ENCODE results near the gene SAMD4B. TPM values are rescaled to one million over a fixed set of nuclear protein-coding genes. Genes with fewer than 3 reads are reported as not detected.

The SAMD4B gene
- total and polyA plus RNA-seq, 9 of the 15 experiments (the other 6 are each of a cell fraction or from before 2014, with no cell fraction given) = 3.4 to 90.5 (median 38.0) TPM

DNA sequence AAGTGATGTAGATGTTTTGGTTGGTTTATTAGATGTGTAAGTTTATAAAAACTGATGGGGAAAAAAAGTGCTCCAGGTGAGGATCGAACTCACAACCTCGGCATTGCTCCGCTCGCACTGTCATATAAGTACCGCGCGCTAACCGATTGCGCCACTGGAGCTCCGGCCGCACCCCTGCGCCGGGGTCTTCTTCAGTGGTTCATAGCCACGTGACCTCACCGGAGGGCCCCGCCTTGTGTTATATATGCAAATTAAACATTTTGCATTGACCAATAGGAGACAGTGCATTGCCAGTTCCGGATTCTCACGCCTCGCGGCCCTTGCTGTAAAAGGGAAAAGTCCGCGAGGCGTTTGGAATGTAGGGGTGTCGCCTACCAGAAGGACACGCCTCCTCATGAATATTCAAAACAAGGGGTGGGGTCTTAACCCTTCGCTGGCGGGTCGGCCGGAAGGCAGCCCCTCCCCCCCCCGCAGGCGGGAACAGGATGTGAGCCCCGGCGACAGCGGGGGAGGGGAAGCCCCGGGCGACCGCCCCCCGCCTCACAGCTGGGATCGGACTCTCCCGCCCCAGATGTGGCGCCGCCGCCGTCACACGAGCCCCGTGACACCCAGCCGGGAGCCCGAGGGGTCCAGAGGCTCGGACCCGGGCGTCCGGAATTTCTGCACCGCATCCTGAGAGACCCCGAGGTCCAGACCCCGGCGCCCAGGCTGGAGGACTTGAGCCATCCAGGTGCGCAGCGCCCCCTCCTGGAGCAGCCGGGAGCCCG is 70.1 kb downstream of the SAMD4B start, which contains the start of gene PLEKHG2 (continued):
- TF ChIP-seq YY1 (IDR thresholded peaks at IDR 0.05; ENCODE audit: borderline replicate concordance in 1 of 3, control insufficient read depth in 1 of 3, extremely low read depth in 1 of 3, insufficient read depth in 3 of 3, insufficient read length in 1 of 3, insufficient replicate concordance in 2 of 3, low read depth in 1 of 3, low read length in 2 of 3) (peak in 2 of 3 experiments; percentile 6 to 60), ESRRA (IDR thresholded peaks at IDR 0.05; ENCODE audit: borderline replicate concordance, low read depth) (peak; percentile 33; the same call in 1 of the 2 replicates), KLF13 (tag; IDR thresholded peaks at IDR 0.05; ENCODE audit: borderline replicate concordance, low read depth) (peak; percentile 21; the same call in 1 of the 2 replicates), NR2C2 (CRISPR knock-in tag; IDR thresholded peaks at IDR 0.05) (no peak), NR2C2 (tag; IDR thresholded peaks at IDR 0.05) (peak; percentile 71), ASH1L (IDR thresholded peaks at IDR 0.05; ENCODE audit: borderline replicate concordance, low read depth, partially characterized antibody) (no peak), PHF20 (IDR thresholded peaks at IDR 0.05; ENCODE audit: partially characterized antibody) (peak; percentile 67), ZNF143 (CRISPR knock-in tag; IDR thresholded peaks at IDR 0.05) (no peak), ZSCAN29 (IDR thresholded peaks at IDR 0.05) (no peak), ZBED1 (IDR thresholded peaks at IDR 0.05) (no peak), NCOR1 (IDR thresholded peaks at IDR 0.05) (peak; percentile 69), HDAC6 (IDR thresholded peaks at IDR 0.05; ENCODE audit: low read depth, low read length) (no peak), SIRT6 (IDR thresholded peaks at IDR 0.05; ENCODE audit: low read depth, low read length) (peak; percentile 67), EHMT2 (IDR thresholded peaks at IDR 0.05) (no peak), ZNF384 (IDR thresholded peaks at IDR 0.05; ENCODE audit: low read depth, low read length) (peak; percentile 32; the same call in 1 of the 2 replicates), RFX7 (CRISPR knock-in tag; IDR thresholded peaks at IDR 0.05) (no peak), MCM3 (IDR thresholded peaks at IDR 0.05) (no peak), ZNF444 (CRISPR knock-in tag; IDR thresholded peaks at IDR 0.05) (0 out of 2 replicates have a peak, but pooled peaks have one; percentile 44), RAD51 (IDR thresholded peaks at IDR 0.05; ENCODE audit: borderline replicate concordance, low read depth) (peak; percentile 93)
- TF ChIP-seq, protein P1, sequence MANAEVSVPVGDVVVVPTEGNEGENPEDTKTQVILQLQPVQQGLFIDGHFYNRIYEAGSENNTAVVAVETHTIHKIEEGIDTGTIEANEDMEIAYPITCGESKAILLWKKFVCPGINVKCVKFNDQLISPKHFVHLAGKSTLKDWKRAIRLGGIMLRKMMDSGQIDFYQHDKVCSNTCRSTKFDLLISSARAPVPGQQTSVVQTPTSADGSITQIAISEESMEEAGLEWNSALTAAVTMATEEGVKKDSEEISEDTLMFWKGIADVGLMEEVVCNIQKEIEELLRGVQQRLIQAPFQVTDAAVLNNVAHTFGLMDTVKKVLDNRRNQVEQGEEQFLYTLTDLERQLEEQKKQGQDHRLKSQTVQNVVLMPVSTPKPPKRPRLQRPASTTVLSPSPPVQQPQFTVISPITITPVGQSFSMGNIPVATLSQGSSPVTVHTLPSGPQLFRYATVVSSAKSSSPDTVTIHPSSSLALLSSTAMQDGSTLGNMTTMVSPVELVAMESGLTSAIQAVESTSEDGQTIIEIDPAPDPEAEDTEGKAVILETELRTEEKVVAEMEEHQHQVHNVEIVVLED (CRISPR knock-in tag; IDR thresholded peaks at IDR 0.05) = peak; percentile 34; the same call in 1 of the 2 replicates
- TF ChIP-seq, protein P2, sequence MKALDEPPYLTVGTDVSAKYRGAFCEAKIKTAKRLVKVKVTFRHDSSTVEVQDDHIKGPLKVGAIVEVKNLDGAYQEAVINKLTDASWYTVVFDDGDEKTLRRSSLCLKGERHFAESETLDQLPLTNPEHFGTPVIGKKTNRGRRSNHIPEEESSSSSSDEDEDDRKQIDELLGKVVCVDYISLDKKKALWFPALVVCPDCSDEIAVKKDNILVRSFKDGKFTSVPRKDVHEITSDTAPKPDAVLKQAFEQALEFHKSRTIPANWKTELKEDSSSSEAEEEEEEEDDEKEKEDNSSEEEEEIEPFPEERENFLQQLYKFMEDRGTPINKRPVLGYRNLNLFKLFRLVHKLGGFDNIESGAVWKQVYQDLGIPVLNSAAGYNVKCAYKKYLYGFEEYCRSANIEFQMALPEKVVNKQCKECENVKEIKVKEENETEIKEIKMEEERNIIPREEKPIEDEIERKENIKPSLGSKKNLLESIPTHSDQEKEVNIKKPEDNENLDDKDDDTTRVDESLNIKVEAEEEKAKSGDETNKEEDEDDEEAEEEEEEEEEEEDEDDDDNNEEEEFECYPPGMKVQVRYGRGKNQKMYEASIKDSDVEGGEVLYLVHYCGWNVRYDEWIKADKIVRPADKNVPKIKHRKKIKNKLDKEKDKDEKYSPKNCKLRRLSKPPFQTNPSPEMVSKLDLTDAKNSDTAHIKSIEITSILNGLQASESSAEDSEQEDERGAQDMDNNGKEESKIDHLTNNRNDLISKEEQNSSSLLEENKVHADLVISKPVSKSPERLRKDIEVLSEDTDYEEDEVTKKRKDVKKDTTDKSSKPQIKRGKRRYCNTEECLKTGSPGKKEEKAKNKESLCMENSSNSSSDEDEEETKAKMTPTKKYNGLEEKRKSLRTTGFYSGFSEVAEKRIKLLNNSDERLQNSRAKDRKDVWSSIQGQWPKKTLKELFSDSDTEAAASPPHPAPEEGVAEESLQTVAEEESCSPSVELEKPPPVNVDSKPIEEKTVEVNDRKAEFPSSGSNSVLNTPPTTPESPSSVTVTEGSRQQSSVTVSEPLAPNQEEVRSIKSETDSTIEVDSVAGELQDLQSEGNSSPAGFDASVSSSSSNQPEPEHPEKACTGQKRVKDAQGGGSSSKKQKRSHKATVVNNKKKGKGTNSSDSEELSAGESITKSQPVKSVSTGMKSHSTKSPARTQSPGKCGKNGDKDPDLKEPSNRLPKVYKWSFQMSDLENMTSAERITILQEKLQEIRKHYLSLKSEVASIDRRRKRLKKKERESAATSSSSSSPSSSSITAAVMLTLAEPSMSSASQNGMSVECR (CRISPR knock-in tag; IDR thresholded peaks at IDR 0.05) = peak; percentile 64

All from K562 (cell line).